Breast epithelium (tissue), 3 donors: ENCODE measurements around the gene TYW1.
"Not testable (repeated sequence)": the region's sequence is repeated elsewhere in the genome, so short reads cannot be mapped to it uniquely, and the experiment has no call there.

ENCODE experiments used
- CTCF ChIP-seq, 3 donors: fragments of 450-650 bp; IDR thresholded peaks; one replicate each; pipeline ENCODE4 v1.5.1; 2016 to 2017; ENCODE audit warnings: antibody characterized with exemption in 3 of 3, mild to moderate bottlenecking in 3 of 3, moderate library complexity in 3 of 3
- POLR2A ChIP-seq: fragments of 450-650 bp; IDR thresholded peaks from one replicate; pipeline ENCODE4 v1.6.1; 2016; ENCODE audit warnings: antibody characterized with exemption, mild to moderate bottlenecking, moderate library complexity
- POLR2AphosphoS5 ChIP-seq, 3 donors: sonication (generic); formaldehyde crosslinking; IDR thresholded peaks; one replicate each; pipeline ENCODE4 v1.6.1; 2017; ENCODE audit warnings: antibody characterized with exemption in 3 of 3

GRCh38 chr7:67226340-67226907, 229.8 kb downstream of the TYW1 start:
- TF ChIP-seq CTCF (IDR thresholded peaks at IDR 0.05); POLR2A; POLR2AphosphoS5 (IDR thresholded peaks at IDR 0.05): not testable (repeated sequence)
